Measurements from ENCODE around the gene SYT9. TPM values are rescaled to one million over a fixed set of nuclear protein-coding genes. Genes with fewer than 3 reads are reported as not detected.
"Not testable (repeated sequence)": the region's sequence is repeated elsewhere in the genome, so short reads cannot be mapped to it uniquely, and the experiment has no call there.

SYT9 gene
- total RNA-seq, 2 experiments from 2014 or later: not detected

- intact Hi-C loops (cut with DNase I, micrococcal nuclease): no loop called here
- ATAC-seq (no peak), DNase-seq (no peak)
- H3K4me3 Mint-ChIP-seq: no peak overlapping the region
- H3K27me3 Mint-ChIP-seq: peaks cover 10% of the 10 kb centered on the region
- POLR2A ChIA-PET: no interaction called here
- CTCF ChIA-PET: no interaction called here
- no peaks in the 10 kb centered on the region for H3K4me1 Mint-ChIP-seq
- H3K27ac Mint-ChIP-seq: no peak overlapping the region
- H3K36me3 Mint-ChIP-seq (ENCODE audit: low read depth): no peaks in the 10 kb centered on the region
- H3K9me3 Mint-ChIP-seq (ENCODE audit: low read depth): no peaks in the 10 kb centered on the region
Observed at GRCh38 chr11:7311903-7312302, 60.2 kb downstream of the SYT9 start.

- ATAC-seq (no peak), DNase-seq (no peak)
- Mint-ChIP-seq H3K4me3 (no peak overlapping the region), H3K9me3 (ENCODE audit: low read depth) (no peaks in the 10 kb centered on the region), H3K27ac (no peak overlapping the region), H3K4me1 (no peaks in the 10 kb centered on the region), H3K27me3 (peaks cover 10% of the 10 kb centered on the region), H3K36me3 (ENCODE audit: low read depth) (no peaks in the 10 kb centered on the region)
- ChIA-PET CTCF (interaction anchor here (1.6 kb wide), 1 partner anchor 37 kb away, joined by 3 read pairs; no protein-coding TSS in a partner anchor), POLR2A (no interaction called here)
- intact Hi-C loops (cut with DNase I, micrococcal nuclease): no loop called here
Observed at GRCh38 chr11:7314811-7315604, 63.3 kb downstream of the SYT9 start.

- ChIA-PET CTCF (no interaction called here), POLR2A (no interaction called here)
- H3K4me3 Mint-ChIP-seq: no peak overlapping the region
- no peaks in the 10 kb centered on the region for H3K9me3 Mint-ChIP-seq (ENCODE audit: low read depth)
- DNase-seq: no peak
- H3K36me3 Mint-ChIP-seq (ENCODE audit: low read depth): no peaks in the 10 kb centered on the region
- peaks cover 10% of the 10 kb centered on the region for H3K27me3 Mint-ChIP-seq
- no peaks in the 10 kb centered on the region for H3K4me1 Mint-ChIP-seq
- ATAC-seq: no peak
- intact Hi-C loops (cut with DNase I, micrococcal nuclease): no loop called here
- H3K27ac Mint-ChIP-seq: no peak overlapping the region
Observed at GRCh38 chr11:7319501-7319900, 67.8 kb downstream of the SYT9 start.

GRCh38 chr11:7320306-7320705 lies 68.6 kb downstream of the SYT9 start:
- ATAC-seq: no peak
- H3K4me3 Mint-ChIP-seq: no peak overlapping the region
- ChIA-PET POLR2A (no interaction called here), CTCF (no interaction called here)
- H3K9me3 Mint-ChIP-seq (ENCODE audit: low read depth): no peaks in the 10 kb centered on the region
- H3K27me3 Mint-ChIP-seq: peaks cover 10% of the 10 kb centered on the region
- H3K27ac Mint-ChIP-seq: no peak overlapping the region
- no peak for DNase-seq
- intact Hi-C loops (cut with DNase I, micrococcal nuclease): no loop called here
- H3K4me1 Mint-ChIP-seq: no peaks in the 10 kb centered on the region
- no peaks in the 10 kb centered on the region for H3K36me3 Mint-ChIP-seq (ENCODE audit: low read depth)

- Mint-ChIP-seq H3K27ac (no peak overlapping the region), H3K4me1 (no peaks in the 10 kb centered on the region), H3K27me3 (peaks cover 8% of the 10 kb centered on the region), H3K36me3 (ENCODE audit: low read depth) (no peaks in the 10 kb centered on the region), H3K9me3 (ENCODE audit: low read depth) (no peaks in the 10 kb centered on the region), H3K4me3 (no peak overlapping the region)
- POLR2A ChIA-PET: no interaction called here
- ATAC-seq (no peak), DNase-seq (no peak)
- CTCF ChIA-PET: no interaction called here
- intact Hi-C loops (cut with DNase I, micrococcal nuclease): no loop called here
Observed at GRCh38 chr11:7321473-7322450, 70.1 kb downstream of the SYT9 start.

GRCh38 chr11:7332451-7332850 lies 80.7 kb downstream of the SYT9 start:
- H3K4me1 Mint-ChIP-seq: no peaks in the 10 kb centered on the region
- no peak overlapping the region for H3K4me3 Mint-ChIP-seq
- ChIA-PET POLR2A (no interaction called here), CTCF (no interaction called here)
- H3K36me3 Mint-ChIP-seq (ENCODE audit: low read depth): no peaks in the 10 kb centered on the region
- ATAC-seq (no peak), DNase-seq (no peak)
- H3K9me3 Mint-ChIP-seq (ENCODE audit: low read depth): no peaks in the 10 kb centered on the region
- intact Hi-C loops (cut with DNase I, micrococcal nuclease): no loop called here
- H3K27me3 Mint-ChIP-seq: peaks cover 10% of the 10 kb centered on the region
- no peak overlapping the region for H3K27ac Mint-ChIP-seq

GRCh38 chr11:7332962-7333361 lies 81.3 kb downstream of the SYT9 start:
- Mint-ChIP-seq H3K36me3 (ENCODE audit: low read depth) (no peaks in the 10 kb centered on the region), H3K9me3 (ENCODE audit: low read depth) (no peaks in the 10 kb centered on the region)

GRCh38 chr11:7335442-7335841 lies 83.7 kb downstream of the SYT9 start:
- H3K27ac Mint-ChIP-seq; DNase-seq; H3K4me1 Mint-ChIP-seq; intact Hi-C loops (cut with DNase I, micrococcal nuclease); H3K36me3 Mint-ChIP-seq (ENCODE audit: low read depth); POLR2A ChIA-PET; H3K9me3 Mint-ChIP-seq (ENCODE audit: low read depth); CTCF ChIA-PET; H3K4me3 Mint-ChIP-seq; ATAC-seq: not testable (repeated sequence)
- peaks cover 11% of the 10 kb centered on the region for H3K27me3 Mint-ChIP-seq

More at GRCh38 chr11:7332962-7333361, 81.3 kb downstream of the SYT9 start:
- ATAC-seq (no peak), DNase-seq (no peak)
- peaks cover 10% of the 10 kb centered on the region for H3K27me3 Mint-ChIP-seq
- no peak overlapping the region for H3K27ac Mint-ChIP-seq
- ChIA-PET CTCF (no interaction called here), POLR2A (no interaction called here)
- H3K4me1 Mint-ChIP-seq: no peaks in the 10 kb centered on the region
- no peak overlapping the region for H3K4me3 Mint-ChIP-seq
- intact Hi-C loops (cut with DNase I, micrococcal nuclease): no loop called here

- intact Hi-C loops (cut with DNase I, micrococcal nuclease): no loop called here
- ATAC-seq (peak; percentile 30), DNase-seq (no peak)
- H3K27me3 Mint-ChIP-seq: peaks cover 14% of the 10 kb centered on the region
- H3K27ac Mint-ChIP-seq: no peak overlapping the region
- H3K4me1 Mint-ChIP-seq: no peaks in the 10 kb centered on the region
- no peaks in the 10 kb centered on the region for H3K9me3 Mint-ChIP-seq (ENCODE audit: low read depth)
- H3K4me3 Mint-ChIP-seq: no peak overlapping the region
- H3K36me3 Mint-ChIP-seq (ENCODE audit: low read depth): no peaks in the 10 kb centered on the region
- ChIA-PET CTCF (no interaction called here), POLR2A (no interaction called here)
Observed at GRCh38 chr11:7341551-7341950, 89.8 kb downstream of the SYT9 start.

GRCh38 chr11:7347611-7348431 lies 96.1 kb downstream of the SYT9 start:
- CTCF ChIA-PET: no interaction called here
- no peak overlapping the region for H3K4me3 Mint-ChIP-seq
- peaks cover 13% of the 10 kb centered on the region for H3K27me3 Mint-ChIP-seq

GRCh38 chr11:7348432-7349304 lies 97.0 kb downstream of the SYT9 start:
- no peaks in the 10 kb centered on the region for H3K36me3 Mint-ChIP-seq (ENCODE audit: low read depth)
- ATAC-seq (no peak), DNase-seq (no peak)
- H3K27ac Mint-ChIP-seq: no peak overlapping the region
- H3K4me1 Mint-ChIP-seq: no peaks in the 10 kb centered on the region
- H3K9me3 Mint-ChIP-seq (ENCODE audit: low read depth): no peaks in the 10 kb centered on the region
- intact Hi-C loops (cut with DNase I, micrococcal nuclease): no loop called here
- CTCF ChIA-PET: no interaction called here
- H3K27me3 Mint-ChIP-seq: peaks cover 13% of the 10 kb centered on the region
- H3K4me3 Mint-ChIP-seq: no peak overlapping the region
- POLR2A ChIA-PET: no interaction called here

More at GRCh38 chr11:7347611-7348431, 96.1 kb downstream of the SYT9 start:
- H3K4me1 Mint-ChIP-seq: no peaks in the 10 kb centered on the region
- no peaks in the 10 kb centered on the region for H3K9me3 Mint-ChIP-seq (ENCODE audit: low read depth)
- ATAC-seq (no peak), DNase-seq (no peak)
- H3K36me3 Mint-ChIP-seq (ENCODE audit: low read depth): no peaks in the 10 kb centered on the region
- H3K27ac Mint-ChIP-seq: no peak overlapping the region
- POLR2A ChIA-PET: no interaction called here
- intact Hi-C loops (cut with DNase I, micrococcal nuclease): no loop called here

Measured in activated CD4-positive, alpha-beta T cell treated with anti-CD3 and anti-CD28 coated beads for 36 hours (primary cell).